ENCODE measurements around the gene TSPAN12. TPM values are rescaled to one million over a fixed set of nuclear protein-coding genes. Genes with fewer than 3 reads are reported as not detected.

TSPAN12 gene
- polyA plus RNA-seq, 1 donor (not counting 4 experiments of a cell fraction or from before 2014, with no cell fraction given): 0.47 TPM

GRCh38 chr7:120785095-120785494 lies 72.8 kb downstream of the TSPAN12 start:
- Histone ChIP-seq H3K9me1 (ENCODE audit: control insufficient read depth, extremely low read depth, insufficient read depth, low read length) (no peaks in the 10 kb centered on the region), H3K4me2 (ENCODE audit: control insufficient read depth, extremely low read depth, insufficient read depth, low read depth, low read length) (no peak overlapping the region), H3K27ac (ENCODE audit: control insufficient read depth, insufficient read depth, low read length) (no peak overlapping the region), H3K9me3 (ENCODE audit: control insufficient read depth, low read depth, low read length) (no peaks in the 10 kb centered on the region), H3K27me3 (ENCODE audit: control insufficient read depth, extremely low read depth, insufficient read depth, low read length) (no peaks in the 10 kb centered on the region), H3K36me3 (ENCODE audit: control insufficient read depth in 2 of 2, extremely low read depth in 1 of 2, insufficient read depth in 2 of 2, low read length in 2 of 2) (no peaks in the 10 kb centered on the region), H2AFZ (ENCODE audit: control insufficient read depth, low read length) (no peak overlapping the region), H3K4me1 (ENCODE audit: control insufficient read depth, extremely low read depth, insufficient read depth, low read length) (no peaks in the 10 kb centered on the region), H3K9ac (ENCODE audit: control insufficient read depth, extremely low read depth, insufficient read depth, low read length) (no peak overlapping the region), H4K20me1 (ENCODE audit: control insufficient read depth, extremely low read depth, insufficient read depth, low read length) (no peaks in the 10 kb centered on the region), H3K4me3 (ENCODE audit: control insufficient read depth in 2 of 3, extremely low read depth in 1 of 3, insufficient read depth in 2 of 3, low read depth in 1 of 3, low read length in 3 of 3) (no peak overlapping the region), H3K79me2 (ENCODE audit: control insufficient read depth, insufficient read depth, low read length) (no peaks in the 10 kb centered on the region)
- DNase-seq (ENCODE audit: low read depth, low spot score) (no peak), FAIRE-seq (no peak)
- dilution Hi-C loops (cut with MboI; ENCODE audit: extremely low pct_ligation_motif_present, low sequenced_read_pairs): no loop called here
- TF ChIP-seq EZH2 (IDR thresholded peaks at IDR 0.05; ENCODE audit: low read length) (no peak), CTCF (optimal IDR thresholded peaks at IDR 0.05 in 1 of 3, IDR thresholded peaks at IDR 0.05 in 1 of 3, conservative IDR thresholded peaks at IDR 0.05 in 1 of 3; ENCODE audit: extremely low read depth in 1 of 3, insufficient read depth in 2 of 3, low read length in 3 of 3) (no peak)

GRCh38 chr7:120783721-120784120 lies 74.2 kb downstream of the TSPAN12 start:
- no peak overlapping the region for H3K27ac ChIP-seq (ENCODE audit: control insufficient read depth, insufficient read depth, low read length)

More at GRCh38 chr7:120783721-120784120, 74.2 kb downstream of the TSPAN12 start:
- Histone ChIP-seq H3K27me3 (ENCODE audit: control insufficient read depth, extremely low read depth, insufficient read depth, low read length) (no peaks in the 10 kb centered on the region), H4K20me1 (ENCODE audit: control insufficient read depth, extremely low read depth, insufficient read depth, low read length) (no peaks in the 10 kb centered on the region), H3K4me1 (ENCODE audit: control insufficient read depth, extremely low read depth, insufficient read depth, low read length) (no peaks in the 10 kb centered on the region), H3K4me3 (ENCODE audit: control insufficient read depth in 2 of 3, extremely low read depth in 1 of 3, insufficient read depth in 2 of 3, low read depth in 1 of 3, low read length in 3 of 3) (no peak overlapping the region), H2AFZ (ENCODE audit: control insufficient read depth, low read length) (no peak overlapping the region), H3K36me3 (ENCODE audit: control insufficient read depth in 2 of 2, extremely low read depth in 1 of 2, insufficient read depth in 2 of 2, low read length in 2 of 2) (no peaks in the 10 kb centered on the region), H3K79me2 (ENCODE audit: control insufficient read depth, insufficient read depth, low read length) (no peaks in the 10 kb centered on the region), H3K9me3 (ENCODE audit: control insufficient read depth, low read depth, low read length) (no peaks in the 10 kb centered on the region), H3K9me1 (ENCODE audit: control insufficient read depth, extremely low read depth, insufficient read depth, low read length) (no peaks in the 10 kb centered on the region), H3K4me2 (ENCODE audit: control insufficient read depth, extremely low read depth, insufficient read depth, low read depth, low read length) (no peak overlapping the region), H3K9ac (ENCODE audit: control insufficient read depth, extremely low read depth, insufficient read depth, low read length) (no peak overlapping the region)
- TF ChIP-seq EZH2 (IDR thresholded peaks at IDR 0.05; ENCODE audit: low read length) (no peak), CTCF (optimal IDR thresholded peaks at IDR 0.05 in 1 of 3, IDR thresholded peaks at IDR 0.05 in 1 of 3, conservative IDR thresholded peaks at IDR 0.05 in 1 of 3; ENCODE audit: extremely low read depth in 1 of 3, insufficient read depth in 2 of 3, low read length in 3 of 3) (no peak)
- dilution Hi-C loops (cut with MboI; ENCODE audit: extremely low pct_ligation_motif_present, low sequenced_read_pairs): no loop called here
- DNase-seq (ENCODE audit: low read depth, low spot score) (no peak), FAIRE-seq (no peak)
